Endothelial cell of hepatic sinusoid (primary cell): ENCODE results near the gene KRTAP10-10.

ENCODE experiments used
- in situ Hi-C: cut with HindIII; loops from 2 replicates; pipeline ENCODE4 v1.10.0; 2017; ENCODE audit warnings: low sequenced_read_pairs

The KRTAP10-10 gene

DNA sequence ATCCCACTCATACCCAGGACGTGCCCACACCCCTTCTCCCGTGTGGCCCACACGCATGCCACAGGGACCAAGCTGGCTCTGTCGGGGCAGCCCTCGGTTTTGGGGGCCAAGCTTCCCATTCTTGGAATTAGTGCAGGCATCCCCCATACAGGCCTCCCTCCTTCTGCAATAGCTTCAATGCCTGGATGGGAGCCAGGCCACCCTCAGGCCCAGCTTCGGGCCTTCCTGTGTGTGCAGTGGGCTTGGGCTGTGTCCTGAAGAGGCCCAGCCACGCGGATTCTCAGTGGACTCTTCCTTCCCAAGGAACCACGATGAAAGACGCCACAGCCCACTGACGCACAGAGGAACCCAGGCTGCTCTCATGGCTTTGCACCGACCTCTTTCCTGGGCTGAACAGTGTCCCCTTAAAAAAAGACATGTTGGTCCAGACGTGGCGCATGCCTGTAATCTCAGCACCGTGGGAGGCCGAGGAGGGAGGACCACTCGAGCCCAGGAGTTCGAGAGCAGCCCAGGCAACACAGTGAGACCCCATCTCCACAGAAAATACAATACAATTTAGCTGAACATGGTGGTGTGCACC is 12.5 kb downstream of the KRTAP10-10 start:
- in situ Hi-C loops = loop anchor here (5.0 kb wide), 2 partner anchors 43 to 63 kb away; partner anchors contain the start of gene TSPEAR

DNA sequence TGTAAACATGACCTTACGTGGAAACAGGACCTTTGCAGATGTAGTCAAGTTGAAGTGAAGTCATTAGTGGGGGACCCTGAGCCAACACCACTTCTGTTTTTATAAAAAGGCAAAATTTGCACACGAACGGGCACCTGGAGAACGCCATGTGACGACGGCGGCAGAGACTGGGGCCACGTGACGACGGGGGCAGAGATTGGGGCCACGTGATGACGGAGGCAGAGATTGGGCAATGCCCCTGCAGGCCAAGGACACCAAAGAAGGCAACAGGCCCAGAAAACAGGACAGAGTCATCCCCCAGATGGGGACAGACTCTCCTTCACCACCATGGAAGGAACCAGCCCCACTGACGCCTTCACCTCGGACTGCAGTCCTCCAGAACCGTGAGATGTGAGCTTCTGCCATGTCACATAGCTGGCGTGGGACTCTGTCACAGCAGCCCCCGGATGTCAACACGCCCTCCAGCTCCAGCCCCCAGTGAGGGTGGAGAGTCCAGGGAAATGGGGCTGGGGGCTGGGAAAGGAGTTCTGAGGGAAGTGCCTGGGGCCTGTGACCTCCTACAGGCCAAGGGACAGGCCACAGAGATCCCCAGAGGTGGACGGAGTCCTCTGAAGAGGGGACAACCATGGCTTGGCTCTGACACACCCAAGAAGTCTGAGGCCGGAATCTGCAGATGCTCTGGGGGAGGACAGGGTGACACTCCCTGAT is 13.3 kb downstream of the KRTAP10-10 start:
- in situ Hi-C loops = loop anchor here (5.0 kb wide), 1 partner anchor 42 kb away; no protein-coding TSS in a partner anchor

DNA sequence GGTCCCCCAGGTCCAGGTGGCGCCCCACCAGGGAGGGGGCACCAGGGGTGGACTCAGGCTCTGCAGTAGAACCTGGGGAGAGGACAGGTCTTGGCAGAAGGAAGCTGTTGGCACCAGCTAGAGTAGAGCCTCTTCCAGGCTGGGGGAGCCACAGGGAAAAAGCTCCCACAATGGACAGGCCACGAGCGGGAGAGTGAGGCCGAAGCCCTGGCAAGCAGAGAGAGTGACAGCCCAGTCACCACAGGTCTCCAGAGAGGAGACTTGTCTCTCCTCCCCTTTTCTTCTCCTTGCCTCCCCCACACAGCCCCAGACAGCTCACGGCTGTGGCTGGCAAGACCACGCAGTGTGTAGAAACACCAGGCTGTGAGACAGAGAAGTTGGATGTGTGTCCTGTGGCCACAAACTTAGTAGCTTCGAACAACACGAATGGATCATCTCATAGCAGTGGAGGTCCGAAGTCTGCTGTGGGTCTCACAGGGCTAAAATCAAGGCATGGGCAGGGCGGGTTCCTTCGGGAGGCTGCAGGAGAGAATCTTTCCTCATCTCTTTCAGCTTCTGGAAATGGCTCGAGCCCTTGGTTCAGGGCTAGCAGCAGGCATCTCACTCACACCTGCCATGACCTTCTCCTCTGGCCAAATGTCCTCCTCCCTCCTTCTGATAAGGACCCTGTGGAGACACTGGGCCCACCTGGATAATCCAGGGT is 14.0 kb downstream of the KRTAP10-10 start:
- in situ Hi-C loops = loop anchor here (5.0 kb wide), 1 partner anchor 41 kb away; no protein-coding TSS in a partner anchor

DNA sequence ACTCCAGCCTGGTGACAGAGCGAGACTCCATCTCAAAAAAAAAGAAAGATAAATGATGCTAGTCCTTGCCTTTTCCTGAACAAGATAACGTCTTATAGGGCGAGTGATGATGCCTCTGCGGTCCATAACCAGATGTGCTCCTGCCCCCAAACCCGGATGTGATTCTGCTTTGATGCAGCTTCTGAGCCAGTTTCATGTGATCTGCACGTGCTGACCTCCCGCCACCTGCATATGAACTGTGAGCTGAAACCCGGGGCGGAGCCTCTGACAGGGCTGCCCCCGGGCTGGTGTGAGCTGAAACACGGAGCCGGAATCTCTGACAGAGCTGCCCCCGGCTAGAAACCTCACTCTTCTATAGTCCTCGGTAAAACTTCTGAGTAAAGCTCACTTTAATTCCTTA is 16.0 kb downstream of the KRTAP10-10 start:
- in situ Hi-C loops = loop anchor here (5.0 kb wide), 1 partner anchor 39 kb away; no protein-coding TSS in a partner anchor

DNA sequence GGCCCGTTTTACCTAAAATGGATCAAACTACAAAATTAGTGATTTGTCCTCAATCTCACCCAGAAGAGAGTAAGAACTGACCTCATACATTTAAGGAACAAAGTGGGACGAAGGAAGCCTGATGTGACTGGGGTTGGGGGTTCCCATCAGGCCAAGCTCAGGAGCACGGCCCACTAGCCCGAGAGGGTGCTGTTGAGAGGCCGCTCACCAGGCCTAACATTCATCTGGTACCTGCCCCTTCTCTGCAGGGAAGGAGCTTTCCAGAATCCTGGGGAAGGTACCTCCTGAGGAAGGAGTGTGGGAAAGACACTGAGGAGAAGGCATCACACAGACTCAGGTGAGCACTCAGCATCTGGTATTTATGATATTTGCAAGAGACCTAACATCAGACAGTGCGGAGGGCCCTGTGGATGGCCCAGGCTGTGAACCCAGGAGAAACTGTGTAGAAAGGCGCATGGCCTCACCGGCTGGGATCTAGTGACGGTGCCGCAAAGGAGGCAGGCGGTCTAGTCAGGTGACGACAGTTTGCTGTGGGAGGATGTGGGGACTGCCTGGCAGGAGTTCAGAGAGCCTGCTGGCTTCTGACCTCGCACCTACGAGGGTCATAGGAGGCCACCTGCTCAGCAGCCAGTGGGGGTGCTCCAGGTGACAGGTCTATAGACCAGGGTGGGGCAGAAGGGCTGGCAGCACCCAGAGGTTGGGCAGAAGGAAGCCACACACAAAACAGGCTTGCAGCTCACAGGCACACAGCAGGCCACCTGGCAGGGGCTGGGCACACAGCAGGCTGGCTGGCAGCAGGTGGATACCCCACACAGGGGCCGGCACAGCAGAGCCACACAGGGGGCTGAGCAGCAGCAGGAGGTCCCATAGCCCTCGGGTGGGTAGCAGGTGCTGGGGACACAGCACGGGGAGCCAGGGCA is 16.8 kb downstream of the KRTAP10-10 start:
- in situ Hi-C loops = loop anchor here (5.0 kb wide), 1 partner anchor 38 kb away; no protein-coding TSS in a partner anchor

DNA sequence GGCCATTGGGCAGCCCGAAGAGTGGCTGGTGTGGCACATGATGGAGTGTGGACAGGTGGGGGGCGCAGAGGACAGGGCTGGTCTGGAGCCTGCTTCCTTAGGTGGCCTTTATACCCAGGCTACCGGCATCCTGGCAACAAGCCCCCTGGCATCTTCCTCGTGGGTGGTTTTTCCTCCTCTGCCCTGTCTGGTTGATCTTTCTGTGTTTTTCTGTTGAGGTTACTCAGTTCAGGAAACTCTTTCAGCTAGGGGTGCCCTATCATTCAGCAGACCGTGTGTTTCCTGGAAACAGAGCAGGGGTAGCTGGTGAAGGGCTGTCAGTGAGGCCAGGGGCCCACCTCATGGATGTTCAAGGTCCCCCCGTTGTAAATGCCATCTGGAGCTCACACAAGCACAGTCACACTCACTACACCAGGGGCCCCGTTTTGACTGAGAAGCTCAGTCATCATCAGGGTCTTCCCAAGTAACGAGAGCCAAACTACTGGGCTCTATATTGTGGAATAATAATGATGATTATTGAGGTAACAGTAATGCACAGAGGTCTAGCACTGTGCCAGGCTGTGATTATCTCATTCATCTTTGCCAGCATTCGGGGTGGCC is 17.5 kb downstream of the KRTAP10-10 start, which contains the start of gene KRTAP12-4:
Gene KRTAP12-4 (minus strand): TSS at position 84 of the 600 bp plus-strand sequence. CDS start 45 bp downstream, at position 39.
- in situ Hi-C loops = loop anchor here (5.0 kb wide), 1 partner anchor 38 kb away; no protein-coding TSS in a partner anchor

DNA sequence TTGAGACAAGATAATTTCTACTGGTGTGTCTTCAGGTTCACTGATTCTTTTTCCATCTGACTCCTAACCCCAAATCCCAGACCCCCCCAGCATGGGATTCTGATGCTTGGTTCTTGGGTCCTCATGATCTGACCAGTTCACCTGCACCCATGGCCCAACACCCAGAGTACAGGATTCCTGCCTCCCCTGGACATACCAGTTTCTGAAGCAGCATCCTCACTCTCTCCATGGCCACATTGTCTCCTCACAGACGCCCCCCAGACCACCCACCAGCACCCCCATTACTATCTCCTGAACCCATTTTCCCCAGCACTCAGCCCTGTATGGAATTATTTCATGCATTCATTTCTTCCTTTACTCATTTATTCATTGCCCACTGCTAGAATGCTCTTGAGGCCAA is 19.7 kb downstream of the KRTAP10-10 start:
- in situ Hi-C loops = no loop called here

DNA sequence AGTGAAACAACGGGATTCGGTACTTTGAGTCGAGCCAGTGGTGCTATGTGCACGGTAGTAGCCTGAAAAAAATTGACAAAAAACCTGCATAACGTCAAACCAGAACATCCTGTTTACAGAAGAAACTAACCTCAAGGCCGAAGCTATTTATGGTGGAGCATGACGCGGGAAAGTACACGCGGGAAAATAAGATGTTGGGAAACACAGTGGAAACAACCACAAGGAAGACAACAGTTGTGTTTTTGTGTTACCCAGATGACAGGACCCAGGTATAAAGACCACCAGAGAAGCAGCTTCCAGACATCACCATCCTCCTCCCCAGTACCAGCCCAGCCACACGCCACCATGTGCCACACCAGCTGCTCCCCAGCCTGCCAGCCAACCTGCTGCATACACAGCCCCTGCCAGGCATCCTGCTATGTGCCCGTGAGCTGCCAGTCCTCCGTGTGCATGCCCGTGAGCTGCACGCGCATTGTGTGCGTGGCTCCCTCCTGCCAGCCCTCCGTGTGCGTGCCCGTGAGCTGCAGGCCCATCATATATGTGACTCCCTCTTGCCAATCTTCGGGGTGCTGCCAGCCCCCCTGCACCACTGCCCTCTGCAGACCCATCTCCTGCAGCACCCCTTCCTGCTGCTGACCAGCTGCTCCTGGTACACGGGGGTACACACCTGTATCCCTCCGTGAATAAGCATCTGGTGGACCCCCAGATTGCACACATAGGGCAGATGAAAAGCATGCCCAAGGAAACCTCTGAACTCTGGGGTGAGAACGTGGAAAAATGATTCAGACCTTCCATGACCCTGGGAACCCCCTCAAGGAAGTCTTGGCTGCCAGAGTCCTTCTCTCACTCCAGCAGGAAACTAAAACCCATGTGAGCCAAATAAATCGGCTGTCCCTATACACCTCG is 20.7 kb downstream of the KRTAP10-10 start, which contains the start of gene KRTAP12-3:
Gene KRTAP12-3 (plus strand): TSS at position 298 of the 906 bp plus-strand sequence. CDS start 48 bp downstream, at position 346.
- in situ Hi-C loops = no loop called here

DNA sequence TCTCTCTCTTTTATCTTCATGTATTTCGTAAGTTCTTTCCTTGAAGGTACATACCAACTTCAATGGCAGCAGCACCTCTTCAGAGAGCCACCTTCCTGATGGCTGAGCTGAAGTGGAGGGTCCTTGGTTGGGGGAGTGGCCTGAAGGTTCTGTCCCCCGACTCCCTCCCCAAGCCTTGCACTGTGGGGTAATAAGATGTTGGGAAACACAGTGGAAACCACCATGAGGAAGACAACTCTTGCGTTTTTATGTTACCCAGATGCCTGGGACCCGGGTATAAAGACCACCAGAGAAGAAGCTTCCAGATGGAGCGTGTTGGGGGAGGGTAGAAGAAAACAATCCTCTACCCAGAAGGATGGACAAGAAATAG is 21.4 kb downstream of the KRTAP10-10 start:
- in situ Hi-C loops = no loop called here

DNA sequence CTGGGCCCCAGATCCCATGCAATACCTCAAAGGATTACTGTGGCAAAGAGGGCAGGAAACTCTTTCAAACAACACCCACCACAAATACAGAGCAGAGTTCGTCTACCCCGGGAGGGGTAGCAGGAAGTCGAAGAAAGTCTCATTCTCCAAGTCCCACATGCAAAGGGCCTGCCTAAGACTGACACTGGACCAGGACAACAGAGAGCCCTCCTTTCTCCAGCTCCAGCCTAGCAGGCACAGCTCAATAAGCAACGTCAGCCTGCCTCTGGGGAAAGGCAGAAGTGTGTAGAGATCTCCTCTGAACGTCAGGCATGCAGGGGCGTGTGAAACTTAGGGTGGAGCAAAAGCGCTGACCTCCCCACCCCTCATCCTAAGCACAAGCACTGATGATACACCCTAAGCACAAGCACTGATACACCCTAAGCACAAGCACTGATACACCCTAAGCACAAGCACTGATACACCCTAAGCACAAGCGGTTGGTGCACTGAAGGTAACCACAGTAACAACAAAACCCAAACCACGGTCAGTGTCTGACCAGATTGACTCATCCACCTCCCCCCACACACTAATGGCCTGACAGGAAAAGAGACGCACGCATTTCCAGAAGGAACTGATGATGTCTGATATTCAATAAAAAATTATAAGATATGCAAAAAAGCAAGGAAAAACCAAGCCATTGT is 21.9 kb downstream of the KRTAP10-10 start:
- in situ Hi-C loops = no loop called here

DNA sequence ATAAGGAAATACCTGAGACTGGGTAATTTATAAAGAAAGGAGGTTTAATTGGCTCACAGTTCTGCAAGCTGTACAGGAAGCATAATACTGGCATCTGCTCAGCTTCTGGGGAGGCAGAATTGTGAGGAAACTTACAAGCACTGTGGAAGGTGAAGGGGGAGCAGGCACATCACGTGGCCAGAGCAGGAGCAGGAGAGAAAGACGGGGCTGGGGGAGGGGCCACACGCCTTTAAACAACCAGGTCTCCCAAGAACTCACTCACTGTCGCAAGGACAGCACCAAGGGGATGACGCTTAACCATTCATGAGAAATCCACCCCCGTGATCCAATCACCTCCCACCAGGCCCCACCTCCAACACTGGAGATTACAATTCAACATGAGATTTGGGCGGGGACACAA is 24.4 kb downstream of the KRTAP10-10 start:
- in situ Hi-C loops = loop anchor here (5.0 kb wide), 1 partner anchor 76 kb away; no protein-coding TSS in a partner anchor

DNA sequence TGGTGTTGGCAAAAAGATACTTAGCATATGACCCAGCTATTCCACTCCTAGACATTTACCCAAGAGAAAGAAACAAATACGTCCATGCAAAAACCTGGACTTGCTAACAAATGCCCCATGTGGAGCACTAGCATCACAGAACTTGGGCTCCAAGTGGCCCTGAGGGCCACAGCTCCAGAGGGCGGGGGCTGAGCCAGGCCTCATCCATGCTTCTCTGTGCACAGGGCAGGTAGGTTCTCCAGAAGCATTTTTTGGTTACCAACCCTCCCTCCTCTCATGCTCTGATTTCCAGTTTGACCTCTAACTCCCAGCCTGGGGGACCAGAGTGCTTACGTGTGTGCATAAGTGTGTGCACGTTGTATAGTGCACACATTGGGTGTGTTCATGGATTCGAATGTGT is 27.5 kb downstream of the KRTAP10-10 start:
- in situ Hi-C loops = loop anchor here (5.0 kb wide), 1 partner anchor 73 kb away; no protein-coding TSS in a partner anchor

DNA sequence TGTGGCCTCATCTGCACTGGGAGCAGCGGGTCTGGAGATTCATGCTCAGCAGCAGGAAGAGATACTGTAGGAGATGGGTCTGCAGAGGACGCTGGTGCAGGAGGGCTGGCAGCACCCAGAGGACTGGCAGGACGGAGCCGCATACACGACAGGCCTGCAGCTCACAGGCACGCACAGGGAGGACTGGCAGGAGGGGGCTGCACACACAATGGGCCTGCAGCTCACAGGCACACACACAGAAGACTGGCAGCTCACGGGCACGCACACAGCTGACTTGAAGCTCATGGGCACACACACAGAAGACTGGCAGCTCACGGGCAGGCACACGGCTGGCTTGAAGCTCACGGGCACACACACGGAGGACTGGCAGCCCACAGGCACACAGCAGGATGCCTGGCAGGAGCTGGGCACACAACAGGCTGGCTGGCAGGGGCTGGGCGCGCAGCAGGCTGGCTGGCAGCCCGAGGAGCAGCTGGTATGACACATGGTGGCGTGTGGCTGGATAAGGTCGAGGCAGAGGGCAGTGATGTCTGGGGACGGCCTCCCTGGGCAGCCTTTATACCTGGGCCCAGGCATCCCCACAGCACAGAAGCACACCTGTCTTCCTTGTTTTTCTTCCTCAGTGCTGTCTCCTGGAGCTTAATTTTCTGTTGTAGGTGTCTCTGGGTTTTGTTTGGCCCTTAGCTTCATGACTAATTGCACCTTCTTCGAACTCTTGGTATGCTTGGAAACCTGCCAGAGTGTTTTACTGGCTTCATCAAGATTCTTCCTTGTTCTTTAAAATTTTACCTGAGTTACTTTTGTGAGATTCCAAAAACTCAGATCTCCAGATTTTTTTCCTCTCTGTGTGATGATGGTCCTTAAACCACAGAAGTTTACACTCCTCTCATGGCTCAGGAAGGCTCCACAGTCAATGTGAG is 29.5 kb downstream of the KRTAP10-10 start, which contains the start of gene KRTAP12-2:
Gene KRTAP12-2 (minus strand): TSS at position 527 of the 920 bp plus-strand sequence. CDS start 41 bp downstream, at position 486.
- in situ Hi-C loops = no loop called here

DNA sequence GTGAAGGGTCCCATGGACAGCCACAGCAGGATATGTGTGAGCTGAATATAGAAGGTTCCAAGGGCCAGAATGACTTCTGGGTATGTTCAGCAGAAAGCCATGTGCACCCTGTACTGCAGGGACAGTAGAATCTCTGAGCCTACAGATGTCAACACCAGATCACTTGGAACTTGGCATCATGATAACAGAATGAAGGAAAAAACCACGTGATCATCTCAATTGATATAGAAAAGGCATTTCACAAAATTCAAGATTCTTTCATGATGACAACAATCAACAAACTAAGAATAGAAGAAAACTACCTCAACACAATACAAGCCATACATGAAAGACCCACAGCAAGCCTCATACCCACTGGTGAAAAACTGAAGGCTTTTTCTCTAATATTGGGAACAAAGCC is 30.5 kb downstream of the KRTAP10-10 start:
- in situ Hi-C loops = no loop called here

DNA sequence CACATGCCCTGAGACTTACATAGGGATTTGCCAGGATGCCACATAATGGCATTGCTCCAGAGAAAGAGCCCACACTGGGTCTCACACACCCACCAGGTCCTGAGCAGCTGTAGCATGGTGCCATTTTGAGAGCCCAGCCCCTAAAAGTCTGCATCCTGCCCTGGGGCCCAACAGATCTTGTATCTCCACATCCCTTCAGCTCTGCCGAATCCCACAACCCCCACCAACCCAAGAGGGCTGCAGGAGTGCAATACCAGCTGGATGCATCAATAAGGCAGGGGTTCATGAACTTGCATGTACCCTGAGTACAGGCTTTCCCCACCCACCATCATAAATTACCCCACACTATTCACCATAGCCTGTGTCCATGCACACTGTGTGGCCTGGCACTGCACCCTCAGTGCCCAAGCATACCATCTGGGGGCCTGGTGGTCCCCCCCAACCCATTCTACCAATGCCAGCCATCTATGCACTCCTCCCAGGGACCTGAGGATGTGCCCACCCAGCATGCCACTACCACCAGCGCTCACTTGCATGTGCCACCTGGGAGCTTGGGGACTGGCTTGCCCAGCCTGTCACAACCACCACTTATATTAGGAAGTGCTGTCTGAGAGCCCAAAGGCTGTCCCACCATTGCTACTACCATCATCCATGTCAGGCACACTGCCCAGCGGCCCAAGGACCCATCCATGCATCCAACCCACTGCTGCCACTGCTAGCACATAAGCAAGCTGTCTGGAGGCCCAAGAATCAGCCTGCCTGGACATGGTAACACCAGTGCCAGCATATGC is 33.7 kb downstream of the KRTAP10-10 start:
- in situ Hi-C loops = no loop called here

DNA sequence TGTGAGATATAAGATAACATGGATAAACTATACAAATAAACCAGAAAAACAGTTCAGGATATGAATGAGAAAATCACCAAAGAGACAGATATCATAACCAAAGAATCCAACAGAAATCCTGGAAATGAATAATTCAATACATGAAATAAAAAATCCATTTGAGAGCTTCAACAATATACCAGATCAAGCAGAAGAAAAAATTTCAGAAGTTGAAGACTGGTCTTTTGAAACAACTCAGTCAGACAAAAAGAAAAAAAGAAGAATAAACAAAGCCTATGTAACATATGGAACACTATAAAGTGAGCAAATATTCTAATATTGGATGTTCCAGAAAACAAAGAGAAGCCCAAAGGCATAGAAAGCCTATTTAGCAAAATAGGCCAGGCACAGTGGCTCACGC is 34.8 kb downstream of the KRTAP10-10 start:
- in situ Hi-C loops = no loop called here
